HepG2 (cell line): Measurements from ENCODE around the gene GOSR1. TPM values are rescaled to one million over a fixed set of nuclear protein-coding genes. Genes with fewer than 3 reads are reported as not detected.
A peak's percentile ranks its signal among the peaks of the same experiment; 100 is the strongest.

ENCODE experiments used
- ATAC-seq: fragments of 200-7000 bp; cut with Tn5 transposase; 3 replicates; pipeline ENCODE4 v1.9.1; 2020; ENCODE audit warnings: mild to moderate bottlenecking, moderate library complexity
- BruUV-seq: library from RNA; stranded (reverse); fragments of 400-500 nt; replicated peaks from 2 replicates; lab custom pipeline; 2021; lab: Mats Ljungman, UMichigan
- CTCF ChIA-PET: fragments of 300-600 bp; formaldehyde crosslinking; extraction: SDS; loops from one replicate; lab custom pipeline; 2021; ENCODE audit warnings: low total read pairs, inconsistent platforms, low intra/inter-chr PET ratio; lab: Yijun Ruan, JAX
- POLR2A ChIA-PET: fragments of 350-600 bp; sonication (Branson Sonifier 250); formaldehyde crosslinking; loops from one replicate; lab custom pipeline; 2020; ENCODE audit warnings: antibody characterized with exemption, inconsistent platforms; lab: Yijun Ruan, JAX
- DNase-seq: peaks from one replicate; pipeline ENCODE4 v3.0.0-alpha.2; 2015; ENCODE audit warnings: low spot score
- FAIRE-seq: peaks from 3 replicates; lab custom pipeline; 2011; peaks lifted over from hg19 to GRCh38; lab: Jason Lieb, UNC
- H2AFZ ChIP-seq: one replicate; pipeline ENCODE4 v1.6.1; 2011; ENCODE audit warnings: low read length, inconsistent platforms
- H3K27ac ChIP-seq: fragments of 300-600 bp; 3 replicates; pipeline ENCODE4 v1.8.0; 2011; ENCODE audit warnings: mixed run types, mild to moderate bottlenecking, mixed read lengths, low read length, inconsistent platforms; ENCODE audit not compliant: insufficient read depth; ENCODE audit errors: extremely low read length
- H3K27me3 ChIP-seq, 2 experiments: fragments of 200-600 bp in 1 of 2; 2 replicates in 1 of 2; 3 replicates in 1 of 2; pipeline versions ENCODE4 v1.6.0 to v1.8.0; 2011; ENCODE audit warnings: low read length in 2 of 2, mild to moderate bottlenecking in 2 of 2, moderate library complexity in 2 of 2, inconsistent platforms in 1 of 2; ENCODE audit not compliant: insufficient read depth in 2 of 2, control insufficient read depth in 1 of 2
- H3K36me3 ChIP-seq, 2 experiments: fragments of 200-600 bp in 1 of 2; replicated peaks in 1 of 2; 2 replicates in 1 of 2; 3 replicates in 1 of 2; pipeline versions ENCODE4 v1.5.1 to v1.8.0; 2011; ENCODE audit warnings: low read length in 2 of 2, inconsistent platforms in 1 of 2; ENCODE audit not compliant: insufficient read depth in 2 of 2, control insufficient read depth in 1 of 2
- H3K4me1 ChIP-seq: 2 replicates; pipeline ENCODE4 v1.5.1; 2012; ENCODE audit warnings: low read length, inconsistent platforms; ENCODE audit not compliant: insufficient read depth
- H3K4me2 ChIP-seq: 2 replicates; pipeline ENCODE4 v1.6.0; 2011; ENCODE audit warnings: low read depth, low read length, inconsistent platforms
- H3K4me3 ChIP-seq, 3 experiments: fragments of 200-600 bp in 1 of 3; sonication (generic), shearing (Covaris generic) in 1 of 3; replicated peaks in 1 of 3; 2 replicates each; pipeline ENCODE4 v1.5.1; 2011 to 2016; ENCODE audit warnings: low read length in 3 of 3, inconsistent platforms in 2 of 3, low read depth in 2 of 3, mild to moderate bottlenecking in 2 of 3, control low read depth in 1 of 3, mixed read lengths in 1 of 3; ENCODE audit not compliant: insufficient read depth in 1 of 3
- H3K79me2 ChIP-seq: one replicate; pipeline ENCODE4 v1.6.1; 2011; ENCODE audit warnings: low read length, inconsistent platforms; ENCODE audit not compliant: insufficient read depth
- H3K9ac ChIP-seq: 2 replicates; pipeline ENCODE4 v1.6.0; 2011; ENCODE audit warnings: mild to moderate bottlenecking, low read depth, low read length, inconsistent platforms; ENCODE audit not compliant: insufficient read depth
- H3K9me3 ChIP-seq: 2 replicates; pipeline ENCODE4 v1.5.1; 2012; ENCODE audit warnings: mild to moderate bottlenecking, low read length
- H4K20me1 ChIP-seq: 2 replicates; pipeline ENCODE4 v1.6.0; 2011; ENCODE audit warnings: inconsistent platforms, mild to moderate bottlenecking, low read length, moderate library complexity; ENCODE audit not compliant: insufficient read depth
- EP300 ChIP-seq, 3 experiments: sonication (generic) in 1 of 3; formaldehyde crosslinking in 1 of 3; IDR thresholded peaks; 2 replicates each; pipeline versions ENCODE4 v1.5.1 to v1.6.1; 2011 to 2020; ENCODE audit warnings: low read depth in 2 of 3, low read length in 2 of 3, borderline replicate concordance in 1 of 3, improper control_type of control experiment in 1 of 3, mild to moderate bottlenecking in 1 of 3, missing genetic modification reagents in 1 of 3, moderate library complexity in 1 of 3
- KIAA2018 ChIP-seq: sonication (generic); formaldehyde crosslinking; IDR thresholded peaks from 2 replicates; pipeline ENCODE4 v1.5.0; 2020; ENCODE audit warnings: mild to moderate bottlenecking, missing genetic modification reagents, borderline replicate concordance
- MYC ChIP-seq: sonication (generic); formaldehyde crosslinking; IDR thresholded peaks from 2 replicates; pipeline ENCODE4 v1.9.0; 2021; ENCODE audit warnings: missing genetic modification reagents, borderline replicate concordance
- MYNN ChIP-seq: sonication (generic); formaldehyde crosslinking; IDR thresholded peaks from 2 replicates; pipeline ENCODE4 v1.4.0; 2020; ENCODE audit warnings: mild to moderate bottlenecking, low read depth, missing genetic modification reagents
- WGBS: methylation state at CpG from one replicate; pipeline ENCODE4 v1.1.6; 2017; ENCODE audit warnings: low lambda C conversion rate; 5-methylcytosine and 5-hydroxymethylcytosine counted together
- in situ Hi-C: cut with HindIII; loops from 2 replicates; pipeline ENCODE4 v1.10.0; 2017; ENCODE audit warnings: low pct_unique_long_range_greater_than_20kb; ENCODE audit not compliant: extremely low pct_ligation_motif_present
- intact Hi-C: fragments of 100-400 bp; cut with micrococcal nuclease; formaldehyde crosslinking; loops from one replicate; pipeline ENCODE4 v1.10.0; 2022; ENCODE audit not compliant: unreplicated experiment
- polyA plus RNA-seq, 8 experiments: library from polyadenylated mRNA; depleted of rRNA in 3 of 8; stranded (reverse) in 7 of 8; unstranded in 1 of 8; fragments of >200 nt; fragmentation: Illumina TruSeq in 4 of 8; extraction: Trizol in 4 of 8; gene quantifications; 2 replicates each; pipeline versions ENCODE4 v1.2.1 to v1.2.3, GENCODE V29; 2011 to 2016; ENCODE audit warnings: low read depth in 4 of 8, missing spikeins in 1 of 8, mixed read lengths in 1 of 8; ENCODE audit not compliant: insufficient read depth in 1 of 8
- total RNA-seq, 5 experiments: library from RNA; depleted of rRNA; stranded (reverse); fragments of >200 nt; fragmentation: Illumina TruSeq; extraction: Trizol; gene quantifications; 2 replicates each; pipeline ENCODE4 v1.2.3, GENCODE V29; 2016; ENCODE audit warnings: low read depth in 1 of 5

Gene GOSR1
- total and polyA plus RNA-seq, 2 of the 13 experiments (the other 11 are each of a cell fraction or from before 2014, with no cell fraction given): 15.8 to 37.0 TPM

DNA sequence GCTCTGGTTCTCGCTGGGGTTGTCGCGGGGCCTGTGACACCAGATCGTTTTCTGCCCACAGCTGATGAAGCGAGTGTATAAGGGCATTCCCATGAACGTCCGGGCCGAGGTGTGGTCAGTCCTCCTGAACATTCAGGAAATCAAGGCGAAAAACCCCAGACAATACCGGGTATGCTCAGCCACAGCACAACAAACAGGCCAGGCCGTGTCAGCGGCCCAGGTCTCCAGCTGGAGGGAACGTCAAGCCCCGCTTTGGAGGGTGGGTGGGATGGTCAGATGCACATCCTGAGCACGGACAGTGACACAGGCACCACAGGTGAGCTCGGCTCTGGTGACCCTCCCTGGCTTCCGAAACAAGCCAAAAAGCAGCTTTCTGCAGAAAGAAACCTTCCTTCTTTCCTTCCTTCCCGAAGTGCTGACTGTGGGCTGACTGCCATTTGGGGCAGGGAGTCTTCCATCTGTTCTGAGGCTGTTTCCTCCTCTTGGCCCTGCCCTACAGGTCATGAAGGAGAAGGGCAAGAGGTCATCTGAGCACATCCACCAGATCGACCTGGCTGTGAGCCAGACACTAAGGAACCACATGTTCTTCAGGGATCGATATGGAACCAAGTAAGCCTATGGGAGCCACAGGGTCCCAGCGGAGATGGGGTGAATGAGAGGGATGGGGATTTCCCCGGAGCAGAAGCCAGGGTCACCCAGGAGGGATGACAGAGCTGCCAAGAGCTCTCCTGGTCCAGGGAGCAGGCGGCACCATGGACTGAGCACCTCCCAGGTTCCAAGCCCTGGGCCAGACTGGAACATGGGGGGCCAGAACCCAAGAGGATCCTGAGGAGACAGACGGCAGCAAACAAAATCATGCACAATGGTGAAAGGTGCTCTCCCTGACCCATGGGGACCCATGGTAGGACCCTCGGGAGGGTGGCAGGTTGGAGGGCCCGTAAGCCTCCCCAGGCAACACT, 79.4 kb downstream of the GOSR1 start:
- BruUV-seq: no TSS peak
- Histone ChIP-seq H3K9me3 (no peaks in the 10 kb centered on the region), H3K4me2 (peak overlapping the region; percentile 9; the same call in 1 of the 2 replicates), H3K4me1 (peaks cover 50% of the 10 kb centered on the region)
- intact Hi-C loops: no loop called here
- FAIRE-seq: no peak
- no peak for DNase-seq
- TF ChIP-seq MYNN: no peak
- 0 out of 2 replicates have a peak, but pooled peaks have one; percentile 4 for TF ChIP-seq MYC (CRISPR knock-in tag)
- TF ChIP-seq, all 625 proteins: peak for 1
- in situ Hi-C loops: no loop called here
- CTCF ChIA-PET: no interaction called here
- H3K4me3 ChIP-seq: no peak overlapping the region
- ATAC-seq: no peak
- no peaks in the 10 kb centered on the region for H4K20me1 ChIP-seq
- H2AFZ ChIP-seq: no peak overlapping the region
- WGBS: 54% methylated on average over 14 of the region's 26 CpGs
- peaks cover 0 to 2% of the 10 kb centered on the region in 2 experiments; a peak in 3 of 5 replicates for H3K27me3 ChIP-seq
- H3K9ac ChIP-seq: no peak overlapping the region
- H3K79me2 ChIP-seq: no peaks in the 10 kb centered on the region
- POLR2A ChIA-PET: interaction anchor here (0.6 kb wide), 1 partner anchor 76 kb away, joined by 3 read pairs; no protein-coding TSS in a partner anchor
- no peak overlapping the region for H3K27ac ChIP-seq
- H3K36me3 ChIP-seq: no peaks in the 10 kb centered on the region

- intact Hi-C loops: no loop called here
- no TSS peak for BruUV-seq
- Histone ChIP-seq H3K4me2 (peak overlapping the region; percentile 53), H3K36me3 (no peaks in the 10 kb centered on the region), H3K27ac (no peak overlapping the region), H3K4me1 (peaks cover 50% of the 10 kb centered on the region), H3K9ac (no peak overlapping the region), H2AFZ (no peak overlapping the region), H3K4me3 (peak overlapping the region in 1 of 3 experiments; percentile 7; a peak in 1 of 6 replicates), H4K20me1 (no peaks in the 10 kb centered on the region), H3K79me2 (no peaks in the 10 kb centered on the region), H3K9me3 (no peaks in the 10 kb centered on the region), H3K27me3 (peaks cover 2 to 4% of the 10 kb centered on the region in 2 experiments; a peak in 3 of 5 replicates)
- DNase-seq: no peak
- in situ Hi-C loops: no loop called here
- no peak for ATAC-seq
- CTCF ChIA-PET: no interaction called here
- POLR2A ChIA-PET: no interaction called here
- 15% methylated on average over 5 of the region's 8 CpGs for WGBS
- no peak for FAIRE-seq
- no peak for TF ChIP-seq KIAA2018
- TF ChIP-seq EP300 (IDR thresholded peaks at IDR 0.05; ENCODE audit: low read depth in 2 of 2, low read length in 2 of 2): no peak
- TF ChIP-seq EP300 (CRISPR knock-in tag; IDR thresholded peaks at IDR 0.05; ENCODE audit: borderline replicate concordance): no peak
Measured at GRCh38 chr17:30557916-30558685, 80.9 kb downstream of the GOSR1 start.
